Neuronal stem cell (in vitro differentiated cells): ENCODE results near the gene MYOF.

ENCODE experiments used
- DNase-seq: peaks from one replicate; pipeline ENCODE4 v3.0.0-alpha.2; 2013; ENCODE audit warnings: low spot score
- H2AFZ ChIP-seq: one replicate; pipeline ENCODE4 v1.6.1; 2013; ENCODE audit warnings: mild to moderate bottlenecking, low read length, inconsistent platforms
- H2AK5ac ChIP-seq: 2 replicates; pipeline ENCODE4 v1.6.1; 2013; ENCODE audit warnings: low read depth, mild to moderate bottlenecking, inconsistent platforms, low read length, moderate library complexity, mixed read lengths
- H2BK120ac ChIP-seq: 2 replicates; pipeline ENCODE4 v1.6.1; 2013; ENCODE audit warnings: low read depth, mild to moderate bottlenecking, inconsistent platforms, low read length, moderate library complexity, mixed read lengths
- H2BK12ac ChIP-seq: one replicate; pipeline ENCODE4 v1.6.1; 2013; ENCODE audit warnings: low read length, inconsistent platforms
- H2BK15ac ChIP-seq: 2 replicates; pipeline ENCODE4 v1.6.1; 2013; ENCODE audit warnings: mild to moderate bottlenecking, low read length, inconsistent platforms, mixed read lengths
- H2BK5ac ChIP-seq: one replicate; pipeline ENCODE4 v1.6.1; 2013; ENCODE audit warnings: inconsistent platforms, mild to moderate bottlenecking, low read length, moderate library complexity
- H3K14ac ChIP-seq: one replicate; pipeline ENCODE4 v1.6.1; 2013; ENCODE audit warnings: low read length, inconsistent platforms
- H3K18ac ChIP-seq: 2 replicates; pipeline ENCODE4 v1.6.1; 2013; ENCODE audit warnings: low read length, inconsistent platforms
- H3K23ac ChIP-seq: 2 replicates; pipeline ENCODE4 v1.6.1; 2013; ENCODE audit warnings: low read depth, mild to moderate bottlenecking, mixed read lengths, low read length, inconsistent platforms; ENCODE audit not compliant: poor library complexity
- H3K27ac ChIP-seq: replicated peaks from 3 replicates; pipeline ENCODE4 v1.5.1; 2013; ENCODE audit warnings: low read length, inconsistent platforms
- H3K27me3 ChIP-seq, 3 experiments: 2 replicates each; pipeline ENCODE4 v1.6.1; 2013; ENCODE audit warnings: low read length in 3 of 3, mild to moderate bottlenecking in 2 of 3, inconsistent platforms in 1 of 3, low read depth in 1 of 3, mixed read lengths in 1 of 3, moderate library complexity in 1 of 3; ENCODE audit not compliant: control insufficient read depth in 3 of 3, insufficient read depth in 3 of 3
- H3K36me3 ChIP-seq, 2 donors: replicated peaks in 1 of 2; 2 replicates each; pipeline ENCODE4 v1.6.1; 2013; ENCODE audit warnings: low read length in 2 of 2; ENCODE audit not compliant: control insufficient read depth in 2 of 2, insufficient read depth in 2 of 2
- H3K4ac ChIP-seq: 2 replicates; pipeline ENCODE4 v1.6.1; 2013; ENCODE audit warnings: inconsistent platforms, mild to moderate bottlenecking, low read length, moderate library complexity
- H3K4me1 ChIP-seq, 2 donors: 1 replicate in 1 of 2; 2 replicates in 1 of 2; pipeline ENCODE4 v1.6.1; 2013; ENCODE audit warnings: low read length in 2 of 2, low read depth in 1 of 2; ENCODE audit not compliant: control insufficient read depth in 2 of 2, insufficient read depth in 1 of 2
- H3K4me2 ChIP-seq: one replicate; pipeline ENCODE4 v1.6.1; 2013; ENCODE audit warnings: mild to moderate bottlenecking, low read length, inconsistent platforms; ENCODE audit not compliant: insufficient read depth, poor library complexity, severe bottlenecking
- H3K4me3 ChIP-seq, 2 donors: 2 replicates each; pipeline ENCODE4 v1.5.1; 2013; ENCODE audit warnings: low read length in 2 of 2, mild to moderate bottlenecking in 2 of 2, inconsistent platforms in 1 of 2, moderate library complexity in 1 of 2
- H3K79me1 ChIP-seq: one replicate; pipeline ENCODE4 v1.6.1; 2013; ENCODE audit warnings: low read depth, mild to moderate bottlenecking, inconsistent platforms, low read length, moderate library complexity
- H3K9ac ChIP-seq: one replicate; pipeline ENCODE4 v1.6.1; 2013; ENCODE audit warnings: mild to moderate bottlenecking, low read depth, low read length, inconsistent platforms; ENCODE audit not compliant: poor library complexity
- H3K9me3 ChIP-seq, 2 donors: replicated peaks in 1 of 2; 2 replicates each; pipeline versions ENCODE3 to v1.6.1; 2013; ENCODE audit warnings: low read length in 2 of 2, mild to moderate bottlenecking in 2 of 2, inconsistent platforms in 1 of 2, low read depth in 1 of 2, mixed read lengths in 1 of 2, moderate library complexity in 1 of 2; ENCODE audit not compliant: control insufficient read depth in 2 of 2, insufficient read depth in 1 of 2
- H4K8ac ChIP-seq: one replicate; pipeline ENCODE4 v1.6.1; 2013; ENCODE audit warnings: low read depth, mild to moderate bottlenecking, inconsistent platforms, low read length, moderate library complexity
- H4K91ac ChIP-seq: one replicate; pipeline ENCODE4 v1.6.1; 2013; ENCODE audit warnings: low read length, low read depth, mild to moderate bottlenecking, inconsistent platforms; ENCODE audit not compliant: poor library complexity
- WGBS, 2 donors: extraction: QIAGEN DNeasy Blood & Tissue Kit; methylation state at CpG; one replicate each; pipeline ENCODE4 v1.1.7; 2013; ENCODE audit warnings: missing lambda C conversion rate in 2 of 2, mixed read lengths in 1 of 2; ENCODE audit not compliant: insufficient read length in 2 of 2, insufficient replicate concordance in 1 of 2; ENCODE audit errors: extremely low coverage in 2 of 2; 5-methylcytosine and 5-hydroxymethylcytosine counted together

Gene MYOF

GRCh38 chr10:93266858-93267257 is 215.3 kb downstream of the MYOF start:
- no peak overlapping the region for H3K4me3 ChIP-seq
- H2BK15ac ChIP-seq: no peak overlapping the region
- H2AFZ ChIP-seq: no peak overlapping the region
- no peak overlapping the region for H4K8ac ChIP-seq
- no peak overlapping the region for H4K91ac ChIP-seq
- no peak overlapping the region for H2BK12ac ChIP-seq
- no peak overlapping the region for H2BK120ac ChIP-seq
- H3K14ac ChIP-seq: no peak overlapping the region
- no peaks in the 10 kb centered on the region for H3K79me1 ChIP-seq
- H3K4ac ChIP-seq: no peak overlapping the region
- H3K27me3 ChIP-seq: peaks cover 0 to 2% (median 0%) of the 10 kb centered on the region in 3 experiments
- no peak overlapping the region for H3K23ac ChIP-seq
- H2BK5ac ChIP-seq: no peak overlapping the region
- no peak overlapping the region for H3K27ac ChIP-seq
- H3K4me2 ChIP-seq: no peak overlapping the region
- H3K36me3 ChIP-seq: no peaks in the 10 kb centered on the region
- DNase-seq: no peak
- no peak overlapping the region for H2AK5ac ChIP-seq
- H3K4me1 ChIP-seq: no peaks in the 10 kb centered on the region
- H3K9ac ChIP-seq: no peak overlapping the region
- no CpG with 5 or more reads among the region's 4 CpGs for WGBS, 2 donors
- peaks cover 0 to 5% of the 10 kb centered on the region in 2 donors for H3K9me3 ChIP-seq
- no peak overlapping the region for H3K18ac ChIP-seq

GRCh38 chr10:93261961-93262610 is 220.0 kb downstream of the MYOF start:
- no peak for DNase-seq
- Histone ChIP-seq H3K9me3 (no peaks in the 10 kb centered on the region), H3K79me1 (no peaks in the 10 kb centered on the region), H3K9ac (no peak overlapping the region), H3K18ac (no peak overlapping the region), H3K4me1 (no peaks in the 10 kb centered on the region), H2BK12ac (no peak overlapping the region), H2BK15ac (no peak overlapping the region), H3K4me3 (no peak overlapping the region), H3K23ac (no peak overlapping the region), H3K4ac (no peak overlapping the region), H3K27ac (no peak overlapping the region), H2AK5ac (no peak overlapping the region), H3K14ac (no peak overlapping the region), H3K27me3 (peaks cover 0 to 2% (median 0%) of the 10 kb centered on the region in 3 experiments), H4K8ac (no peak overlapping the region), H2AFZ (no peak overlapping the region), H3K4me2 (no peak overlapping the region), H2BK120ac (no peak overlapping the region), H3K36me3 (no peaks in the 10 kb centered on the region), H4K91ac (no peak overlapping the region), H2BK5ac (no peak overlapping the region)
- no CpG with 5 or more reads among the region's 4 CpGs for WGBS, 2 donors

GRCh38 chr10:93261089-93261488 is 221.0 kb downstream of the MYOF start:
- H3K9me3 ChIP-seq: no peaks in the 10 kb centered on the region
- WGBS, 2 donors: no CpG with 5 or more reads among the region's 1 CpG

GRCh38 chr10:93259126-93259525 is 223.0 kb downstream of the MYOF start:
- Histone ChIP-seq H4K91ac (no peak overlapping the region), H3K23ac (no peak overlapping the region), H4K8ac (no peak overlapping the region), H3K4me1 (no peaks in the 10 kb centered on the region), H3K4me3 (no peak overlapping the region), H3K9me3 (no peaks in the 10 kb centered on the region), H2BK5ac (no peak overlapping the region), H3K18ac (no peak overlapping the region), H3K27ac (no peak overlapping the region), H3K4me2 (no peak overlapping the region), H2AFZ (no peak overlapping the region), H3K27me3 (no peaks in the 10 kb centered on the region), H2BK15ac (no peak overlapping the region), H3K9ac (no peak overlapping the region), H2BK120ac (no peak overlapping the region), H2AK5ac (no peak overlapping the region), H3K14ac (no peak overlapping the region), H3K79me1 (no peaks in the 10 kb centered on the region), H3K4ac (no peak overlapping the region), H3K36me3 (no peaks in the 10 kb centered on the region), H2BK12ac (no peak overlapping the region)
- WGBS, 2 donors: no CpG with 5 or more reads among the region's 5 CpGs
- no peak for DNase-seq

More at GRCh38 chr10:93261089-93261488, 221.0 kb downstream of the MYOF start:
- H3K27ac ChIP-seq: no peak overlapping the region
- no peak overlapping the region for H4K91ac ChIP-seq
- H3K18ac ChIP-seq: no peak overlapping the region
- no peaks in the 10 kb centered on the region for H3K27me3 ChIP-seq
- no peak for DNase-seq
- H2AFZ ChIP-seq: no peak overlapping the region
- no peaks in the 10 kb centered on the region for H3K36me3 ChIP-seq
- H3K4me2 ChIP-seq: no peak overlapping the region
- no peak overlapping the region for H2BK15ac ChIP-seq
- no peaks in the 10 kb centered on the region for H3K79me1 ChIP-seq
- H3K9ac ChIP-seq: no peak overlapping the region
- H2AK5ac ChIP-seq: no peak overlapping the region
- no peak overlapping the region for H3K4me3 ChIP-seq
- no peak overlapping the region for H2BK5ac ChIP-seq
- H3K4me1 ChIP-seq: no peaks in the 10 kb centered on the region
- no peak overlapping the region for H3K23ac ChIP-seq
- no peak overlapping the region for H2BK12ac ChIP-seq
- H4K8ac ChIP-seq: no peak overlapping the region
- no peak overlapping the region for H3K4ac ChIP-seq
- H3K14ac ChIP-seq: no peak overlapping the region
- no peak overlapping the region for H2BK120ac ChIP-seq
